H1 (cell line): ENCODE measurements around the gene ZSCAN16. TPM values are rescaled to one million over a fixed set of nuclear protein-coding genes. Genes with fewer than 3 reads are reported as not detected.

Experiments used
- GTF2F1 ChIP-seq: IDR thresholded peaks from 2 replicates; pipeline ENCODE4 v1.6.1; 2012; ENCODE audit warnings: low read depth, low read length, improper control_type of control experiment, borderline replicate concordance
- SP1 ChIP-seq: IDR thresholded peaks from 2 replicates; pipeline ENCODE4 v1.6.1; 2011; ENCODE audit warnings: low read depth, low read length
- polyA plus RNA-seq, 7 experiments: library from polyadenylated mRNA; depleted of rRNA in 3 of 7; stranded (reverse) in 5 of 7; unstranded in 2 of 7; fragments of >200 nt in 5 of 7; fragments of 200-250 nt in 2 of 7; gene quantifications; 1 replicate in 5 of 7; 2 replicates in 1 of 7; 4 replicates in 1 of 7; pipeline versions ENCODE4 v1.2.1 to v1.2.3, GENCODE V29; 2011 to 2013; ENCODE audit warnings: missing spikeins in 2 of 7, mixed read lengths in 2 of 7
- total RNA-seq: library from RNA; stranded (reverse); fragmentation: NEBNext Ultra II Directional; extraction: Animal tissue kit (Norgen Biotek cat#: 25700); gene quantifications from 2 replicates; pipeline ENCODE4 v1.2.1, GENCODE V29; 2021

Gene ZSCAN16
- total and polyA plus RNA-seq, 2 of the 8 experiments (the other 6 are each of a cell fraction or from before 2014, with no cell fraction given) = 3.6 to 9.4 TPM

GRCh38 chr6:28161410-28162079 lies 37.1 kb downstream of the ZSCAN16 start (continued):
- peak; percentile 74; the same call in 1 of the 2 replicates for TF ChIP-seq GTF2F1
- peak; percentile 56; the same call in 1 of the 2 replicates for TF ChIP-seq SP1
